Ramos (cell line): Measurements from ENCODE around the gene RFTN1.

ENCODE experiments used
- in situ Hi-C: fragments of 300-500 bp; cut with MboI; formaldehyde crosslinking; loops from one replicate; pipeline ENCODE4 v1.14.3; 2022; ENCODE audit warnings: low sequenced_read_pairs; ENCODE audit not compliant: unreplicated experiment

The RFTN1 gene

DNA sequence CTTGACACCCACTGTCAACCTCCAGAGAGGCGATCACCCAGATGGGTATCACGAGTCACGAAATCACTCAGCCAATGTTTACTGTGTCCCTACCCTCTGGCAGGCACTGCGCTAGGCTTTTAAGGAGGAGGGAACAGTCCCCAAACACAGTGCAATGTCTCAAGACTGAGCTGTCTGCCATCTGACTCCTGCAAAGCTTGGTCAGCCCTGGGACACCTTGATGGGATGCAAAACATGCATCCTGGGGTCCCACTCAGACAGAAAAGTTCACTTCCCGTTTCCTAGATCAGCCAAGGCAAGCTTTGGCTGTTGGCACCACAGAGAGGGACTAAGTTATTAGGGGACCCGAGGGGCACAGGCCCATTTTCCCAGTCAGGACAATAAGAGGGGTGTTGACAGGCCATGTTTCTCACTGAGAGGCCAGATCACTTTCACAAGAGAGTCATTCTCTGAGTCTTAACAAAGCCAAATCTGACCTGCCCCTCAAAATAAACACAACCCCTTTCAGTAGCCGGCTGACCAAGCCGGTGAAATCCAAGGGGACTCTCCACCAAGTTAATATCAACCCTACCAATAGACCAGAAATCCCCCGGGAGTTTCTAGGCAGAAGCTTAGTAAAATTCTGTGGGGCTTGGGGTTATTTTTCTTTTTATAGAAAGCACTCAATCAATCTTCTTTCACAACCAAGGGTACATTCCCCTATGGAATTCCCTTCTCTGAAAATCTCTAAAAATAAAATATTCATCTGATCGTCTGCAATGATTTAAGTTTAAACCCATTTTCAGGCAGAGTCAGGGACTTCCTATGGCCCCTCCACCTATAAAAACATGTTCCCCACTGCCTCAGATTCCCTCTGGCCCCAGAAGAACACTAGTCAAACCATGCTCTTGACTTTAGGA lies 3.5 kb downstream of the RFTN1 start:
- in situ Hi-C loops = loop anchor here (10.0 kb wide), 1 partner anchor 135 kb away; no protein-coding TSS in a partner anchor

DNA sequence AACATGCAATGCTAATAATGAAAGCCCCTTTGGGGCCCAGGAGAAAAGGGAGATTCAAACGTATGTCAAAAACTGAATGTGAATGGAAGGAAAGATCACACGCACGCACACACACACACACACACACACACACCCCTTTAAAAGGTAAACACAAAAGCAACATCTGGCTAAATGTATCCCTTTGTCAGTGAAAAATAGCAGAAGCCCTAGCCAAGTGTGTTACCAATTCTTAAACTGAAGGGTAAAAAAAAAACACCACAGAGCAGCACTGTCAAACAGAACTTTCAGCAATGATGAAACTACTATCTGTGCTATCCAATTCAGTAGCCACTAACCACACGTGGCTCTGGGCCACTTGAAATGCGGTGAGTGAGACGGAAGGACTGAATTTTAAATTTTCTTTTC lies 4.9 kb downstream of the RFTN1 start:
- in situ Hi-C loops = no loop called here

DNA sequence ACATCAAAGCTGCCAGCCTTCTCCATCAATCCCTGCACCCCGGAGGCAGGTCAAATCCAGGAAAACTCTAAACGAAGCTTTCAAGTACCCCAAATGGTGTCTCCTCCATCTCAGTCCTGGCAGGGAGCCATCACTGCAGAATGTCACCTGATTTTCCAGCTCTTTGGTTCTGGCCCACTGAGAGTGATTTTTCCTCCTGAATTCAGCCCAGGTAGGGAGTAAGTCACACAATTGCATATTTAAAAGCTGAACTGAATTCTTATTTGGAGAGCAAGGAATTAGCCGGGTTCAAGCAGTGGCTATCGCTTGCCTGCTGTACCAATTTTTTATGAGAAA lies 5.3 kb downstream of the RFTN1 start:
- in situ Hi-C loops = no loop called here

DNA sequence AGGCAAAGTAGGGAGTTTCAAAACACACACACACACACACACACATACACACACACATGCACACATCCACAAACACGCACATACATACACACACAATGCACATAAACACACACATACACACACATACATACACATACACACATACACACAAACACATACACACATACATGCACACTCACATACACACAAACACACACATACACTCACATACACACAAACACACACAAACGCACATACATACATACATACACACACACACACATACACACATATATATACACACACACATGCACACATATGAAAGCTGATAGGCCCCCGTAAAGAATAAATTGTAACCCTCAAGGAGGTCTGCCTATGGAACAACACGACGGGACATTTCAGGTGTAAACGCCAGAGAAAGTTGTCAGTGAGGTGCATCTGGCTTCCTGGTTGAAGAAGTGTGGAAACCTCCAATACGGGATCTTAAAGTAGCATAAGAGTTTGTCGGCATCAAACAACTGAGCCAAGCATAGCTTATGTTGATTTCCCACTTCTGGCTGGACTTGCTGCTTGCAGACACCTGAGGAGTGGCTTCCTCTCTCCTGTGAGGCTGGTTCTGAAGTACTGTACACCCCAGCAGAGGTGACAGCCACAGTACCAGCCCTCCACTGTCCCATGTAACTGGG lies 5.8 kb downstream of the RFTN1 start:
- in situ Hi-C loops = no loop called here

DNA sequence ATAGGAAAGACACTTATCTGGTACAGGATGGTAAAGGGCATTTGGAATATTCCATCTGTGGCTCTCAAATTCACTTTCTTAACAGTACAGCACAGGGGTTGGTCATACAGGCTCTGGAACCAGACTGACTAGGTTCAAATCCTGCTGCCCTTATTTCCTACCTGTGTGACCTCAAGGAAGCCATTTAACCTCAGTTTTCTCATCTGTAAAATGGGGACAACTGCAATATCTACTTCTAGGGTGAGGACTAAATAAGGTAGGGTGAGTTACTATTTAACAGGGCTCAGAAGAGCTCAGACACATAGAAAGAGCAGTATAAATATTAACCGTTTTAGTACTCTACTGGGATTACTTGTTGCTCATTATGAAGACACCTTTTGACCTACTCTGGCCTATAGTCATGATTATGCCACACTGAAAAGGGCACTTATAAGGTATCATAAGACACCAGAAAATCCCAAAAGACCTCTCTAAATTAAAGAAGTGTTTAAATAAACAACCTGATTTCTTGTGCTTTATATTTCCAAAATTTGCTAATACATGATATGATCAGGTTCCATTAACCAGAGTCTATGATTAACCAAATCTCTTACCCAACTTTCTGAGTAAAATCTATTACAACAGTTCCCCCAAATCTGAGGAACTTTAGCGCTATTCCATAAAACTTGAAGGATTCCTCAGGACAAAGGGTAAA lies 6.5 kb downstream of the RFTN1 start:
- in situ Hi-C loops = no loop called here

DNA sequence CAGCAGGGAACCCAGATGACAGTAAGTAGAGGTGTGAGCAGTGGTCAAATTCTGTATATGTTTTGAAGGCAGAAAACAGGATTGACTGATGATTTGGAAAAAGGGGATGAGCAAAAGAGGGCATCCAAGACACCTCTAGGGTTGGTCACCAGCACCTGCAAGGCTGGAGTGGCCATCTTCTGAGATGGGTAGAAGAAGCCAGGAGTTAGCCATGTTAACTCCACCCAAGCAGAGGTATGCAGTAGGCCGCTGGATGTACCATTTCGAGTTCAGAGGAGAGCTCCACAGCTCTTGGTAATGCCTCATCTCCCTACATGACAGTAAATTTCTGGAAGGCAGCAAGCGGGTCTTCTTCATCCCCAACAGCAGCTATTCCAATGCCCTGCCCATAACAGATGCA lies 7.0 kb downstream of the RFTN1 start:
- in situ Hi-C loops = no loop called here

DNA sequence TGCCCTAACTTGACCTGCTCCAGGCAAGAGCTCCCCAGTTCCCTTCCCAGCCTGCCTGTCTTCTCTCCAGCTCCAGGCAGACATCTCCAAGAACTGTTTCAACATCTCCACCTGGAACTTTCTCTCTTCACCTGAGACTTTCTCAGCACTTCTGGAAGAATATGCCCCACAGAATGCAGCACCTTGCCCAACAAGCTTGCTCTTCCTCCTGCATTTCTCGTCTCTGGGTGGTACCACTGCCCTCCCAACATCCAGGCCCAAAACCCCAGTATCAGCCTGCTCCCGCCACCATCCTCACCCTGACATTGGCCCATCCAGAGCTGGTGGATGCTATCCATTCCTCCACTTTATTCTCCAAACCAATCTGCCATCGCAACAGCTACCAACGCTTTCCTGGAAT lies 8.8 kb downstream of the RFTN1 start:
- in situ Hi-C loops = loop anchor here (5.0 kb wide), 1 partner anchor 72 kb away; no protein-coding TSS in a partner anchor

DNA sequence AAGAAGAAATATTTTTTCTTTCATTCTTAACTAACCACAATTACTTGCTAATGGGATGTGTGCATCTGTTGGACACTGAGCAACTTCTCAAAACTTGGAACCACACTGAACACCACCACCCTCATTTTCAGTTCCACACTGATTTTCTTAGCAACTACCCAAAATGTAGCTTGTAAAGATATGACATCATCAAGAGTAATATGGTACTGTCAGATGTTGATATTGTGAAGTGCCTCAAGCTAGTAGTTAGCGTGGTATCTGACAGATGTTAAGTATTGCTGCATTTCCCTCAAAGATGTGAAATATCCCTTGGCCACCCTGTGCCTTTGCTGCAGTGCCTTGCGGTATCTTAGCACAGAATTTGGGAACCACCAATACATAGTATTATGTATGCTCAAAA lies 9.3 kb downstream of the RFTN1 start:
- in situ Hi-C loops = loop anchor here (5.0 kb wide), 1 partner anchor 72 kb away; no protein-coding TSS in a partner anchor

DNA sequence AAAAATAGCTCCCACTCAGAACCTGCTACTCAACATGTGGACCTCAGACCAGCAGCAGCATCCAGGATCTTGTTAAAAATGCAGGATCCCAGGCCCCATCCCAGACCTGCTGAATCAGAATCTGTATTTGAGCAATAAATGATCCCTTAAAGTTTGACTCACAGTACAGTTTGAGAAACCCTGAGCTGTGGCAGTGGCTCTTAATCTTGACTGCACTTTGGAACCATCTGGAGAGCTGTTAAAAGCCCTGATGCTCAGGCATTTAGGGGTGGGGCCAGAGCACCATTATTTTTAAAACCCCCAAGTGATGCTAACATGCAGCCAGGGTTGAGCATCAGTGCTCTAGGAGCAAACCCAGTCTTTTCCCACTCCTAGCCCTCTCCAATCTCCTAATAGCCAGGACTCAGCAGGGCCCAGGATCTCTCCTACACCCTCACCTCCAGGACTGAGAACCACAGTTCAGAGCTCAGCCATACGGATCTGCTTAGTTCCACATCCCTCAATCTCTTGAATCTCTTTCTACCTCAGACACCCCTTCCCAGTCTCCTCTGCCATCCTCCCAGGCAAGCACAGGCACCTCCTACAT lies 10.2 kb downstream of the RFTN1 start:
- in situ Hi-C loops = loop anchor here (5.0 kb wide), 1 partner anchor 71 kb away; no protein-coding TSS in a partner anchor

DNA sequence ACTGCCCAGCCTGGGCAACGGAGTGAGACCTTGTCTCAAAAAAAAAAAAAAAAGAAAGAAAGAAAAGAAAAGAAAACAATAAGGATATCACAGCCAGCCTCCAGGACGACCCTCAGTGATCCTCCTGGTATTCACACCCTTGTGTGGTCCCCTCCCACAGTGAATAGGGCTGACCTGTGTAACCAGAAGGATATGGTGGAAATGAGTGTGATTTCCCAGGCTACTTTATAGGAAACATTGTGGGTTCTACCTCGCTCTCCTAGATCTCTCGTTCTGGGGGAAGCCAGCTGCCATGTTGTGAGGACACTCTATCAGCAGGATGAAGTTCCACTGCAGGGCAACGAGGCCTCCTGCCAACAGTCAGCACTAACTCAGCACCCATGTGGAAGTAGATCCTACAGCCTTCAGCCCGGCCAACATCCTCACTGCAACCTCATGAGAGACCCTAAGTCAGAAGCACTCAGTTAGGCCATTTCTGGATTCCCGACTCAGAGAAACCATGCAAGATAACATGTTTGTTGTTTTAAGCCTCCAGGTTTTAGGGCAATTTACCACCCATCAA lies 11.1 kb downstream of the RFTN1 start:
- in situ Hi-C loops = loop anchor here (5.0 kb wide), 1 partner anchor 70 kb away; no protein-coding TSS in a partner anchor

DNA sequence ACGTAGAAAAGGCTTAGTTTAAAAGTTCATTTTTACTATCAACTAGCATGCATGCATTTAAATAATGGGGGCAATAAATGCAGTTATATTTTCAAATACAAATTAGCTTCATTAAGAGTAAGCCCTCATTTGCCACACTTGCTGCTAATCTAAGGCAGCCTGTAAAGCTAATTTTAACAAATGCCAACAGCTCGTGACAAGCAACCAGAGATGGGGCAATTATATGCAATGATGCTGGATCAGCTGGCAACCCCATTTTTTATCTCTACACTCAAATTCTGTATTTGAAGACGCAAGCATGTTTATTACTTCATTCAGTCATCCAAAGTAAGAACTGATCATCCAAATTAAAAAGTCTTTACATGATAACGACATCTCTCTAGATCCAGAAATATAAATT lies 12.1 kb downstream of the RFTN1 start:
- in situ Hi-C loops = loop anchor here (5.0 kb wide), 1 partner anchor 69 kb away; no protein-coding TSS in a partner anchor

DNA sequence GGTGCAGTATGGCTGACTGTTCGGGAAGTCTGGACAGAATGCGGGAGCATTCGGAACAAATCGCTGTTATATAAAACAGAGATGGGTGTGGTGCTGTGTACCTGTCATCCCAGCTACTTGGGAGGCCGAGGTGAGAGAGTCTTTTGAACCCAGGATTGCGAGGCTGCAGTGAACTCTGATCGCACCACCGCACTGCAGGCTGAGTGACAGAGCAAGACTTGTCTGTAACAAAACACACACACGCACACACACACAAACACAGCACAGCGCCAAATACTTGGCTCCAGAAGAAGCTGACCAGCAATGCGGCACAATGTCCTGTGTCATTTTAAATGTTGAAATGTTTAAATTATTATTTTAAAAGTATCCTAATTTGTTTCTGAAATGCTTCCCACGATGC lies 12.6 kb downstream of the RFTN1 start:
- in situ Hi-C loops = loop anchor here (5.0 kb wide), 1 partner anchor 69 kb away; no protein-coding TSS in a partner anchor

DNA sequence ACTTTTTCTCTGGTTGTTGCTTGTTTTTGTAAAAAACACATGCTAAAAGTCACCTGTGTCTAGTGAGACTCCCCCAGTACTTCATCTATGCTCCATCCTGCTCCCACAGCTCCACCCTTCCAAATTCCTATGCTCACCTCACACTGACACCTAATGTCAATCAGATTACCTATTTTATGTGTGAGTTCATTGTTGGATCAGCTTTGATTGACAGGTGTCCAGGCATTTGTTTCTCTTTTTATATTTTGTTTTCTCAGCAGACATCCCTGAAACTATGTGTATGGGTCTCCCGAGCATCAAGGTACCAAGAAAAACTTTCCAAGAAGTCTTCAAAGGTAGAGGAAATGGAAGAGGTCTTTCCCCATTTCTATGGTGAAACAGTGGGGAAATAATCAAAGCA lies 13.4 kb downstream of the RFTN1 start:
- in situ Hi-C loops = loop anchor here (5.0 kb wide), 1 partner anchor 68 kb away; no protein-coding TSS in a partner anchor

DNA sequence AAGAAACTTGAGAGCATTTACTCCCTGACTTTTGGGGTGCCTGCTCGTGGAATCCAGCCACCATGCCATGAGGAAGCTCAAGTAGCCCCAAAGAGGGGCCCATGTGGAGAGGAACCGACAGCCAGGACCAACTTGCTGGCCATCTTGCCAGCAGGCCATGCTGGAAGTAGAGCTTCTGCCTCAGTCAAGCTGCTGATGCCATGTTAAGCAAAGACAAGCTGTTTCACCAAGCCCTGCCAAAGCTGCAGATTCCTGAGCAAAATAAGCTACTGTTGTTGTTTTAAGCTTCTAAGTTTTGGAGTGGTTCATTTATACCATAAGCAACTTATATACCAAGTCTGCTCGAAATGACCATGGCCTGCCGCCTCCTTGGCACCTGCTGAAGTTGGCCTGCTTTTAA lies 14.1 kb downstream of the RFTN1 start:
- in situ Hi-C loops = no loop called here

DNA sequence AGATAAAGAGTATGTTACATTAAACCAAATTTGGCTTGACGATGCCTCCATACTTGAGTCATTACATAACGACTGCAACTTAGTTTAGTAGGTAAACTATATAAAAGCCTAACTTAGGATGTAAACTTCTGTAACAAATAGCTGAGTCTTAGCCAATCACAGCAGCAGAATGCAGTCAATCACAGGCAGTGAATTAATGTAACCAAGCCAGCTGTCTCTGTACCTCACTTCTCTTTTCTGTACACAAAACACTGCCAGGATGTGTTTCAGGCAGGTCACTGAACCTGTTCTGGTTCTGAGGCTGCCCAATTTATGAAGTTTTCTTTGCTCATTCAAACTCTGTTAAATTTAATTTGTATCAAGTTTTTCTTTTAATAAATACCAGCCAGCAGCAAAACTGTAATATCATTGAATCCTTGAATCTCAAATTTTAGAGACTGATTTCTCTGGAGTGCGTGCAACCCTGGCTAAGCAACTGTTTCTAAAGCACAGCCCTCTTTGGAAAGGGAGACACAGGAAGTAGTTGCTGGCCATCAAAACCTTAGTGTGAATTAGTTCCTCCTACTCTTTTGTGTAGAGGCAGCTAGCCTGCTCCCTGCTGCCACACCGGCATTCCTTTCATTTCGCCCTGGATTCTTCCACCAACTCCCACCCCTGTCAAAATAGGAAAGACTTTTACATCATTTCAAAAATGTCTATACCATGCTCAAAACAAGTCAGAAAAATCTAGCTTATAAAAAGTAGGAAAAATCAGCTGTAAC lies 15.2 kb downstream of the RFTN1 start:
- in situ Hi-C loops = no loop called here

DNA sequence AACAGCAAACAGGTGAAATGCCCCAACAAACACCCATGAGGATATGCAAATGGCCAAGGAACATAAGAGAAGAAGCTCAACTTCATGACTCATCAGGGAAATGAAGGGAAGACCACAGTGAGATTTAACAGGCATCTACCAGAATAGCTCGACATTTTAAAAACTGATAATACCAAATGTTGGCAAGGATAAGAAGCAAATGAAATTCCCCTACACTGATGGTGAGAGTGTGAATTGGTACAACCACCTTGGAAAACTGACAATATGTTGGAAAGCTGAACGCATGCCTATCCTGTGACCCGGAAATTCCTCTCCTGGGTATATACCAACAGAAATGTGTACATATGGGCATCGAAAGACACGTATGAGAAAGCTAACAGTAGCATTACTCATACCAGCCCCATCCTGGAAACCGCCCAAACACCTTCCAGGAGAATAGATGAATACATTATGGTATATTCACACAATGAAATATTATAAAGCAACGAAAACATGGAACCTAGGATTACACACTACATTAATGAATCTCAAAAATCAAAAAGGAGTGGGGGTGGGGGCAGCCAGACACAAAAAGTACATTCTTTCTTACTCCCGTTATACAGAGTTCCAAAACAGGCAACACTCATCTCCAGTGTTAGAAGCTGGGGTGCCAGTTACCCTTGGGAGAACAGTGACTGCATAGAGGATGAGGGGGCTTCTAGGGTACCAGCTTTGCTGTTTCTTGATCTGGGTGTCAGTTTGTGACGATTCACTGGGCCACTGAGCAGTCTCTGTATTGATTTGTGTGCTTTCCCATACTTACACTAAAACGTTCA lies 16.9 kb downstream of the RFTN1 start:
- in situ Hi-C loops = no loop called here

DNA sequence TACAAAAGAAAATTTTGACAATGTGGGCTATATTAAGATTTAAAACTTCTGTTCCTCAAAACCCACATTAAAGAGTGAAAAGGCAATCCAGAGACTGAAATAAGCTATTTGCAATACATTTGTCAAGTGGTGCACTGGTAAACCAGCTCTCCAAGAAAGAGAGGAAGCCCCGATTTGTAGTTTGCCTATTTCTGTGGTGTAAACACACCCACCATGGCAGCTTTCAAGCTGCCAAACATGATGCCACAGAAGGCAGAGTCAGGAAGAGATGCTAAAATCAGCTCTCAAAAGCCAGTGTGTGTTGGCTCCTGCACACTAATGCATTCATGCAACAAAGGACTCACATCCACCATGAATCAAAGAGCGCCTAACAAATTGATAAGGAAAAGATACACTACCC lies 17.5 kb downstream of the RFTN1 start:
- in situ Hi-C loops = no loop called here

DNA sequence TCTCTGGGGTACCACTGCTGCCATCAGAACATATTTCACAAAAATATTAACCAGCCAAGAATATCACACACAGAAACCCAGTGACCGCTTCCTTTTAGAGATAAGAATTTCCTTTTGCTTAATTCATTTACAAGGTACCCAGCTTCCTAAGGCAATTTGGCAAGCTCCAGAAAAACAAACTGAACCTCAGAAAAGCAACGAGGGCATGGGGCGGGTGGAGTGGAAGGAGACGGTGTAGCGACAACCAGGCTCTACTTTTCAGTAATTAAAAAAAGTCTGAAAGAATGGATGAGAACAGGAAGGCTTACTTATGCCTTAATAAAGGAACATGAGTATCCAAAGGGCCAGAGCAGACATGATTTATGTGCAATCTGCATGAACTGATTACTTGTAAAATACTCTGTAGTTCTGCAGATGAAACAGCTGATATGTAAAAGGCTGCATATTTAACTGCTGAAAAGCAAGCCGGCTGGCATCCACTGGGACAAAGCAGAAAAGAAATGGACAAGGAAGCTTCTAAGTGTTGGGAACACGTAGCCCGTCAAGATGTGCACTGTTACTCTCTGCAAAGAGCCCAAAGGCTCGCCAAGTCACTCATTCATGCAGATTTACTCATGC lies 18.6 kb downstream of the RFTN1 start:
- in situ Hi-C loops = no loop called here
